AG09309 (cell line): ENCODE results near the gene CISD3.
A peak's percentile ranks its signal among the peaks of the same experiment; 100 is the strongest.

Source experiments
- DNase-seq: peaks from one replicate; pipeline ENCODE4 v3.0.0-alpha.2; 2010; ENCODE audit warnings: low read depth
- H3K4me3 ChIP-seq: 2 replicates; pipeline ENCODE4 v1.5.1; 2011; ENCODE audit warnings: mild to moderate bottlenecking, low read depth, low read length, moderate library complexity; ENCODE audit not compliant: control insufficient read depth
- CTCF ChIP-seq: IDR thresholded peaks from 2 replicates; pipeline ENCODE4 v1.5.1; 2011; ENCODE audit warnings: mild to moderate bottlenecking, low read depth, low read length, inconsistent platforms; ENCODE audit not compliant: insufficient read depth, control insufficient read depth; ENCODE audit errors: missing control alignments

The CISD3 gene

GRCh38 chr17:38693700-38694329, 36.3 kb upstream of the CISD3 start:
- no peak for DNase-seq
- no peak for TF ChIP-seq CTCF
- no peak overlapping the region for H3K4me3 ChIP-seq

GRCh38 chr17:38697061-38697820, 32.9 kb upstream of the CISD3 start:
- TF ChIP-seq CTCF = no peak
- no peak for DNase-seq
- H3K4me3 ChIP-seq = no peak overlapping the region

- DNase-seq = no peak
- TF ChIP-seq CTCF = no peak
- H3K4me3 ChIP-seq = no peak overlapping the region
Measured at GRCh38 chr17:38698760-38699159, 31.4 kb upstream of the CISD3 start.

- DNase-seq = no peak
- peak overlapping the region; percentile 55 for H3K4me3 ChIP-seq
- TF ChIP-seq CTCF = no peak
Measured at GRCh38 chr17:38701504-38702165, 28.5 kb upstream of the CISD3 start.

- no peak for TF ChIP-seq CTCF
- peak overlapping the region; percentile 55 for H3K4me3 ChIP-seq
- DNase-seq = peak; percentile 18
Measured at GRCh38 chr17:38702166-38702915, 27.8 kb upstream of the CISD3 start.

GRCh38 chr17:38702916-38703741, 27.0 kb upstream of the CISD3 start:
- no peak for DNase-seq
- peak overlapping the region; percentile 98 for H3K4me3 ChIP-seq
- no peak for TF ChIP-seq CTCF
